Upper lobe of left lung (tissue), 4 donors: Measurements from ENCODE around the gene RALGAPB.
"Not testable (repeated sequence)": the region's sequence is repeated elsewhere in the genome, so short reads cannot be mapped to it uniquely, and the experiment has no call there.

Experiments used
- POLR2AphosphoS5 ChIP-seq, 2 donors: sonication (generic); formaldehyde crosslinking; IDR thresholded peaks; one replicate each; pipeline ENCODE4 v1.5.1; 2017; ENCODE audit warnings: antibody characterized with exemption in 2 of 2
- TF ChIP-seq, protein P1 (sequence below), 6 experiments: fragments of 450-650 bp in 4 of 6; fragments of 200-600 bp in 2 of 6; sonication (generic) in 2 of 6; IDR thresholded peaks; one replicate each; pipeline ENCODE4 v1.5.1; 2016 to 2019; ENCODE audit warnings: antibody characterized with exemption in 6 of 6

DNA sequence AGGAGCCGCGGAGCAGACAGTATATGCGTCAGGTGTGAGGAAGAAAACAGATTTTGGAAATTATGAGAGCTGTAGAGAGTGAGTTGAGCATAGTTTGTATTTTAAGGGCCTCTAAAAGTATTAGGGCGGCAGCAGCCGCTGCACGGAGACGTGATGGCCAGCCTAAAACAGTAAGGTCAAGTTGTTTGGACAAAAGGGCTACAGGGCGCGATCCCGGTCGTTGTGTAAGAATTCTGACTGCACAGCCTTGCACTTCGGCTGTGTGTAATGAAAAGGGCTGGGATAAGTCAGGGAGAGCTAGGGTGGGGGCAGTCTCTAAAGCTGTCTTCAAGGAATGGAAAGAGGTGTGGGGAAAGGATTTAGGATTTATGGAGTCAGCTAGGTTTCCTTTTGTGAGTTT lies 121.6 kb downstream of the RALGAPB start:
- TF ChIP-seq, protein P1, sequence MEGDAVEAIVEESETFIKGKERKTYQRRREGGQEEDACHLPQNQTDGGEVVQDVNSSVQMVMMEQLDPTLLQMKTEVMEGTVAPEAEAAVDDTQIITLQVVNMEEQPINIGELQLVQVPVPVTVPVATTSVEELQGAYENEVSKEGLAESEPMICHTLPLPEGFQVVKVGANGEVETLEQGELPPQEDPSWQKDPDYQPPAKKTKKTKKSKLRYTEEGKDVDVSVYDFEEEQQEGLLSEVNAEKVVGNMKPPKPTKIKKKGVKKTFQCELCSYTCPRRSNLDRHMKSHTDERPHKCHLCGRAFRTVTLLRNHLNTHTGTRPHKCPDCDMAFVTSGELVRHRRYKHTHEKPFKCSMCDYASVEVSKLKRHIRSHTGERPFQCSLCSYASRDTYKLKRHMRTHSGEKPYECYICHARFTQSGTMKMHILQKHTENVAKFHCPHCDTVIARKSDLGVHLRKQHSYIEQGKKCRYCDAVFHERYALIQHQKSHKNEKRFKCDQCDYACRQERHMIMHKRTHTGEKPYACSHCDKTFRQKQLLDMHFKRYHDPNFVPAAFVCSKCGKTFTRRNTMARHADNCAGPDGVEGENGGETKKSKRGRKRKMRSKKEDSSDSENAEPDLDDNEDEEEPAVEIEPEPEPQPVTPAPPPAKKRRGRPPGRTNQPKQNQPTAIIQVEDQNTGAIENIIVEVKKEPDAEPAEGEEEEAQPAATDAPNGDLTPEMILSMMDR (IDR thresholded peaks at IDR 0.05), result not testable (repeated sequence)
- not testable (repeated sequence) for TF ChIP-seq POLR2AphosphoS5 (IDR thresholded peaks at IDR 0.05)
